H1 (cell line): Measurements from ENCODE around the gene SUSD1. TPM values are rescaled to one million over a fixed set of nuclear protein-coding genes. Genes with fewer than 3 reads are reported as not detected.

Source experiments
- CTCF ChIA-PET: fragments of 300-600 bp; sonication (Branson Sonifier 250); formaldehyde crosslinking; loops from one replicate; lab custom pipeline; 2021; ENCODE audit not compliant: partially characterized antibody; lab: Charles Lee
- POLR2A ChIA-PET: fragments of 300-600 bp; sonication (Branson Sonifier 250); formaldehyde crosslinking; loops from one replicate; lab custom pipeline; 2021; ENCODE audit warnings: inconsistent platforms; ENCODE audit not compliant: partially characterized antibody; lab: Charles Lee
- DNase-seq, 2 experiments: peaks; one replicate each; pipeline versions ENCODE4 v3.0.0 to v3.0.0-alpha.2; 2010 to 2022; ENCODE audit warnings: low spot score in 2 of 2, low read depth in 1 of 2, mixed read lengths in 1 of 2
- FAIRE-seq: peaks from 2 replicates; lab custom pipeline; 2011; peaks lifted over from hg19 to GRCh38; lab: Jason Lieb, UNC
- H2AFZ ChIP-seq: 2 replicates; pipeline ENCODE4 v1.8.1; 2012; ENCODE audit warnings: low read length, inconsistent platforms
- H2AK5ac ChIP-seq: 2 replicates; pipeline ENCODE4 v1.6.1; 2013; ENCODE audit warnings: low read depth, low read length
- H2BK120ac ChIP-seq: replicated peaks from 2 replicates; pipeline ENCODE3; 2013; ENCODE audit warnings: low read depth, low read length, inconsistent platforms
- H2BK12ac ChIP-seq: 2 replicates; pipeline ENCODE4 v1.6.1; 2013; ENCODE audit warnings: low read depth, low read length
- H2BK15ac ChIP-seq: 2 replicates; pipeline ENCODE4 v1.6.1; 2013; ENCODE audit warnings: low read length
- H2BK20ac ChIP-seq: 2 replicates; pipeline ENCODE4 v1.6.1; 2013; ENCODE audit warnings: low read length
- H2BK5ac ChIP-seq: 2 replicates; pipeline ENCODE4 v1.6.1; 2013; ENCODE audit warnings: low read depth, low read length
- H3K14ac ChIP-seq: 2 replicates; pipeline ENCODE4 v1.6.1; 2013; ENCODE audit warnings: inconsistent platforms; ENCODE audit not compliant: insufficient read length
- H3K18ac ChIP-seq: 2 replicates; pipeline ENCODE4 v1.6.1; 2013; ENCODE audit warnings: low read length; ENCODE audit errors: extremely low read depth
- H3K23ac ChIP-seq: 2 replicates; pipeline ENCODE4 v1.6.1; 2013; ENCODE audit warnings: inconsistent platforms; ENCODE audit not compliant: insufficient read length
- H3K23me2 ChIP-seq: 2 replicates; pipeline ENCODE4 v1.6.1; 2013; ENCODE audit warnings: low read depth, low read length
- H3K27ac ChIP-seq: 2 replicates; pipeline ENCODE4 v1.6.1; 2011; ENCODE audit warnings: low read depth, low read length, inconsistent platforms
- H3K27me3 ChIP-seq, 4 experiments: replicated peaks in 1 of 4; 1 replicate in 1 of 4; 2 replicates in 3 of 4; pipeline versions ENCODE4 v1.6.1 to v1.8.1; 2011 to 2013; ENCODE audit warnings: low read length in 3 of 4, mild to moderate bottlenecking in 3 of 4, inconsistent platforms in 2 of 4, mixed read lengths in 2 of 4, moderate library complexity in 1 of 4; ENCODE audit not compliant: control insufficient read depth in 3 of 4, insufficient read depth in 3 of 4; ENCODE audit errors: extremely low read depth in 1 of 4
- H3K36me3 ChIP-seq, 4 experiments: 2 replicates each; pipeline versions ENCODE4 v1.6.1 to v1.8.1; 2011 to 2013; ENCODE audit warnings: mild to moderate bottlenecking in 4 of 4, low read length in 3 of 4, moderate library complexity in 2 of 4, control low read depth in 1 of 4, inconsistent platforms in 1 of 4; ENCODE audit not compliant: insufficient read depth in 4 of 4, control insufficient read depth in 2 of 4
- H3K4ac ChIP-seq: replicated peaks from 2 replicates; pipeline ENCODE3; 2013; ENCODE audit warnings: low read length, low read depth, mixed read lengths, inconsistent platforms; ENCODE audit not compliant: insufficient read length
- H3K4me1 ChIP-seq, 4 experiments: replicated peaks in 1 of 4; 1 replicate in 1 of 4; 2 replicates in 3 of 4; pipeline versions ENCODE4 v1.6.1 to v1.8.1; 2011 to 2013; ENCODE audit warnings: low read length in 3 of 4, inconsistent platforms in 2 of 4, mixed read lengths in 1 of 4; ENCODE audit not compliant: insufficient read depth in 4 of 4, control insufficient read depth in 3 of 4
- H3K4me2 ChIP-seq, 2 experiments: 2 replicates each; pipeline versions ENCODE4 v1.6.1 to v1.8.1; 2011 to 2013; ENCODE audit warnings: low read depth in 2 of 2, low read length in 2 of 2, control low read depth in 1 of 2, inconsistent platforms in 1 of 2, mild to moderate bottlenecking in 1 of 2; ENCODE audit not compliant: insufficient read depth in 1 of 2
- H3K4me3 ChIP-seq, 4 experiments: fragments of 200-600, 300-600 bp in 1 of 4; sonication (generic), shearing (Covaris generic), sonication (Bioruptor Twin) in 1 of 4; 2 replicates each; pipeline versions ENCODE4 v1.5.1 to v1.8.1; 2011 to 2016; ENCODE audit warnings: low read length in 4 of 4, low read depth in 3 of 4, control low read depth in 2 of 4, inconsistent platforms in 2 of 4, mild to moderate bottlenecking in 2 of 4, mixed read lengths in 1 of 4, moderate library complexity in 1 of 4; ENCODE audit not compliant: insufficient read depth in 2 of 4; ENCODE audit errors: extremely low read depth in 1 of 4
- H3K56ac ChIP-seq: replicated peaks from 2 replicates; pipeline ENCODE3; 2013; ENCODE audit warnings: low read depth, mild to moderate bottlenecking, mixed read lengths, low read length, inconsistent platforms; ENCODE audit not compliant: insufficient read length
- H3K79me1 ChIP-seq: 2 replicates; pipeline ENCODE4 v1.6.1; 2013; ENCODE audit warnings: low read depth, low read length, control low read depth
- H3K79me2 ChIP-seq, 2 experiments: 2 replicates each; pipeline versions ENCODE4 v1.6.1 to v1.8.1; 2012 to 2013; ENCODE audit warnings: low read length in 2 of 2, mild to moderate bottlenecking in 2 of 2, inconsistent platforms in 1 of 2; ENCODE audit not compliant: insufficient read depth in 2 of 2, control insufficient read depth in 1 of 2
- H3K9ac ChIP-seq, 4 experiments: replicated peaks in 1 of 4; 1 replicate in 1 of 4; 2 replicates in 3 of 4; pipeline versions ENCODE4 v1.6.1 to v1.8.1; 2011 to 2013; ENCODE audit warnings: low read depth in 3 of 4, low read length in 3 of 4, control low read depth in 2 of 4, mild to moderate bottlenecking in 2 of 4, moderate library complexity in 2 of 4, inconsistent platforms in 1 of 4; ENCODE audit errors: extremely low read depth in 1 of 4
- H3K9me3 ChIP-seq, 2 experiments: 2 replicates each; pipeline versions ENCODE4 v1.6.1 to v1.8.1; 2012 to 2013; ENCODE audit warnings: mild to moderate bottlenecking in 2 of 2, moderate library complexity in 2 of 2, control low read depth in 1 of 2, inconsistent platforms in 1 of 2, low read depth in 1 of 2, low read length in 1 of 2, mixed read lengths in 1 of 2; ENCODE audit not compliant: insufficient read depth in 2 of 2
- H4K20me1 ChIP-seq, 2 experiments: replicated peaks in 1 of 2; 2 replicates each; pipeline versions ENCODE3 to v1.8.1; 2011 to 2013; ENCODE audit warnings: inconsistent platforms in 2 of 2, low read length in 2 of 2, mild to moderate bottlenecking in 1 of 2; ENCODE audit not compliant: insufficient read depth in 2 of 2, control insufficient read depth in 1 of 2
- H4K5ac ChIP-seq: 2 replicates; pipeline ENCODE4 v1.6.1; 2013; ENCODE audit warnings: low read length, low read depth, mixed read lengths, inconsistent platforms; ENCODE audit not compliant: insufficient read length
- H4K8ac ChIP-seq: 2 replicates; pipeline ENCODE4 v1.8.0; 2013; ENCODE audit warnings: mild to moderate bottlenecking, moderate library complexity, low read length, inconsistent platforms; ENCODE audit not compliant: insufficient read depth; ENCODE audit errors: extremely low read depth
- H4K91ac ChIP-seq: replicated peaks from 2 replicates; pipeline ENCODE3; 2013; ENCODE audit warnings: low read length, mixed read lengths, inconsistent platforms; ENCODE audit not compliant: insufficient read length
- ASH2L ChIP-seq: fragments of 200-600, 300-600 bp; sonication (generic); IDR thresholded peaks from one replicate; pipeline ENCODE4 v1.7.1; 2017; ENCODE audit warnings: low read length
- BACH1 ChIP-seq: IDR thresholded peaks from 2 replicates; pipeline ENCODE4 v1.6.1; 2012; ENCODE audit warnings: low read length, improper control_type of control experiment
- CEBPB ChIP-seq: IDR thresholded peaks from 2 replicates; pipeline ENCODE4 v1.6.1; 2012; ENCODE audit warnings: low read depth, low read length
- GTF2F1 ChIP-seq: IDR thresholded peaks from 2 replicates; pipeline ENCODE4 v1.6.1; 2012; ENCODE audit warnings: low read depth, low read length, improper control_type of control experiment, borderline replicate concordance
- HDAC2 ChIP-seq, 2 experiments: fragments of 300-600 bp in 1 of 2; sonication (generic) in 1 of 2; IDR thresholded peaks; 2 replicates each; pipeline ENCODE4 v1.6.1; 2011 to 2012; ENCODE audit warnings: low read depth in 2 of 2, low read length in 2 of 2, mild to moderate bottlenecking in 2 of 2, moderate library complexity in 2 of 2, borderline replicate concordance in 1 of 2, inconsistent platforms in 1 of 2
- MAX ChIP-seq: IDR thresholded peaks from 2 replicates; pipeline ENCODE4 v1.6.1; 2012; ENCODE audit warnings: inconsistent platforms
- SIN3A ChIP-seq, 2 experiments: IDR thresholded peaks in 1 of 2; conservative IDR thresholded peaks in 1 of 2; 2 replicates each; pipeline ENCODE4 v1.6.1; 2011 to 2012; ENCODE audit warnings: low read length in 2 of 2, improper control_type of control experiment in 1 of 2, low read depth in 1 of 2, mild to moderate bottlenecking in 1 of 2
- TAF1 ChIP-seq: IDR thresholded peaks from 2 replicates; pipeline ENCODE4 v1.6.1; 2011; ENCODE audit warnings: mild to moderate bottlenecking, low read depth, low read length
- WGBS, 2 experiments: shearing (Covaris generic) in 1 of 2; methylation state at CpG; one replicate each; pipeline versions ENCODE4 v1.1.6 to v1.1.7; 2013 to 2015; ENCODE audit warnings: low lambda C conversion rate in 2 of 2, mixed read lengths in 2 of 2, inconsistent platforms in 1 of 2, low coverage in 1 of 2, missing lambda C conversion rate in 1 of 2; ENCODE audit not compliant: insufficient replicate concordance in 2 of 2, insufficient coverage in 1 of 2, insufficient read length in 1 of 2; ENCODE audit errors: extremely low coverage in 1 of 2, missing lambda C conversion rate in 1 of 2; 5-methylcytosine and 5-hydroxymethylcytosine counted together
- polyA plus RNA-seq, 7 experiments: library from polyadenylated mRNA; depleted of rRNA in 3 of 7; stranded (reverse) in 5 of 7; unstranded in 2 of 7; fragments of >200 nt in 5 of 7; fragments of 200-250 nt in 2 of 7; gene quantifications; 1 replicate in 5 of 7; 2 replicates in 1 of 7; 4 replicates in 1 of 7; pipeline versions ENCODE4 v1.2.1 to v1.2.3, GENCODE V29; 2011 to 2013; ENCODE audit warnings: missing spikeins in 2 of 7, mixed read lengths in 2 of 7
- total RNA-seq: library from RNA; stranded (reverse); fragmentation: NEBNext Ultra II Directional; extraction: Animal tissue kit (Norgen Biotek cat#: 25700); gene quantifications from 2 replicates; pipeline ENCODE4 v1.2.1, GENCODE V29; 2021

SUSD1 gene
- total and polyA plus RNA-seq, 2 of the 8 experiments (the other 6 are each of a cell fraction or from before 2014, with no cell fraction given), result 2.8 to 7.2 TPM

GRCh38 chr9:112132356-112132755 lies 42.7 kb downstream of the SUSD1 start:
- no peaks in the 10 kb centered on the region for H3K79me2 ChIP-seq
- no peak overlapping the region for H2BK12ac ChIP-seq
- no peak overlapping the region for H3K18ac ChIP-seq
- POLR2A ChIA-PET, result no interaction called here
- FAIRE-seq, result no peak
- H4K20me1 ChIP-seq, result no peaks in the 10 kb centered on the region
- H4K5ac ChIP-seq, result no peak overlapping the region
- CTCF ChIA-PET, result interaction anchor here (0.6 to 3.3 kb wide), 3 partner anchors 19 to 201 kb away, joined by 3 to 24 read pairs (median 4); partner anchors contain the start of gene PTBP3
- no peak overlapping the region for H3K4ac ChIP-seq
- H2BK15ac ChIP-seq, result no peak overlapping the region
- H4K8ac ChIP-seq, result no peak overlapping the region
- no peak overlapping the region for H2BK20ac ChIP-seq
- H2AK5ac ChIP-seq, result no peak overlapping the region
- no peak for DNase-seq
- H3K79me1 ChIP-seq, result no peaks in the 10 kb centered on the region
- no peak for TF ChIP-seq HDAC2 (IDR thresholded peaks at IDR 0.05; ENCODE audit: borderline replicate concordance in 1 of 2, low read depth in 2 of 2, low read length in 2 of 2)
- TF ChIP-seq CEBPB, result no peak
- TF ChIP-seq BACH1, result no peak
- no peak for TF ChIP-seq ASH2L
- TF ChIP-seq SIN3A (conservative IDR thresholded peaks at IDR 0.05 in 1 of 2, IDR thresholded peaks at IDR 0.05 in 1 of 2; ENCODE audit: low read depth in 1 of 2, low read length in 2 of 2), result no peak
- TF ChIP-seq MAX, result no peak
- no peak for TF ChIP-seq TAF1
- TF ChIP-seq GTF2F1, result no peak
- TF ChIP-seq, all 59 proteins: peak for 0
- Histone ChIP-seq H3K4me3 (no peak overlapping the region), H2AFZ (no peak overlapping the region), H3K14ac (no peak overlapping the region), H4K91ac (no peak overlapping the region), H3K4me2 (no peak overlapping the region), H3K23me2 (no peaks in the 10 kb centered on the region; the same call in 1 of the 2 replicates), H3K27me3 (no peaks in the 10 kb centered on the region), H3K9ac (no peak overlapping the region), H3K27ac (no peak overlapping the region), H2BK120ac (no peak overlapping the region), H3K4me1 (peaks cover 0 to 7% (median 2%) of the 10 kb centered on the region in 4 experiments; a peak in 3 of 7 replicates), H3K56ac (no peak overlapping the region), H3K9me3 (no peaks in the 10 kb centered on the region; a peak in 1 of 4 replicates), H3K23ac (no peak overlapping the region), H3K36me3 (no peaks in the 10 kb centered on the region), H2BK5ac (no peak overlapping the region)
- 97% methylated on average over 3 of the region's 3 CpGs; no CpG with 5 or more reads in 1 of the 2 experiments for WGBS, 2 experiments
